ENCODE results near the gene USP36.
A peak's percentile ranks its signal among the peaks of the same experiment; 100 is the strongest.

The USP36 gene

GRCh38 chr17:78815696-78816095, 24.9 kb downstream of the USP36 start:
- no peak for DNase-seq (ENCODE audit: low read depth in 2 of 2)

- no peak for DNase-seq (ENCODE audit: low read depth in 2 of 2)
Observed at GRCh38 chr17:78812855-78813254, 27.8 kb downstream of the USP36 start.

GRCh38 chr17:78808163-78808562, 32.5 kb downstream of the USP36 start:
- no peak for DNase-seq (ENCODE audit: low read depth in 2 of 2)

GRCh38 chr17:78806451-78806850, 34.2 kb downstream of the USP36 start:
- peak in 1 of 2 donors; percentile 43 for DNase-seq (ENCODE audit: low read depth in 2 of 2)

- peak in 1 of 2 donors; percentile 46 for DNase-seq (ENCODE audit: low read depth in 2 of 2)
Observed at GRCh38 chr17:78805301-78805700, 35.3 kb downstream of the USP36 start.

- DNase-seq (ENCODE audit: low read depth in 2 of 2): no peak
Observed at GRCh38 chr17:78804777-78805176, 35.8 kb downstream of the USP36 start.

- no peak for DNase-seq (ENCODE audit: low read depth in 2 of 2)
Observed at GRCh38 chr17:78803186-78803845, 37.3 kb downstream of the USP36 start.

GRCh38 chr17:78802459-78802858, 38.2 kb downstream of the USP36 start:
- no peak for DNase-seq (ENCODE audit: low read depth in 2 of 2)

- no peak for DNase-seq (ENCODE audit: low read depth in 2 of 2)
Observed at GRCh38 chr17:78802008-78802407, 38.6 kb downstream of the USP36 start.

GRCh38 chr17:78800132-78800931, 40.3 kb downstream of the USP36 start:
- no peak for DNase-seq (ENCODE audit: low read depth in 2 of 2)

- no peak for DNase-seq (ENCODE audit: low read depth in 2 of 2)
Observed at GRCh38 chr17:78798695-78799559, 41.7 kb downstream of the USP36 start.

GRCh38 chr17:78797691-78798585, 42.7 kb downstream of the USP36 start:
- no peak for DNase-seq (ENCODE audit: low read depth in 2 of 2)

- DNase-seq (ENCODE audit: low read depth in 2 of 2): no peak
Observed at GRCh38 chr17:78797213-78797612, 43.4 kb downstream of the USP36 start.

- DNase-seq (ENCODE audit: low read depth in 2 of 2): no peak
Observed at GRCh38 chr17:78796517-78796900, 44.1 kb downstream of the USP36 start.

GRCh38 chr17:78795861-78796516, 44.6 kb downstream of the USP36 start:
- DNase-seq (ENCODE audit: low read depth in 2 of 2): no peak

- DNase-seq (ENCODE audit: low read depth in 2 of 2): no peak
Observed at GRCh38 chr17:78794864-78795640, 45.6 kb downstream of the USP36 start.

GRCh38 chr17:78794399-78794798, 46.2 kb downstream of the USP36 start:
- DNase-seq (ENCODE audit: low read depth in 2 of 2): no peak

GRCh38 chr17:78793968-78794367, 46.6 kb downstream of the USP36 start:
- no peak for DNase-seq (ENCODE audit: low read depth in 2 of 2)

- no peak for DNase-seq (ENCODE audit: low read depth in 2 of 2)
Observed at GRCh38 chr17:78793415-78793814, 47.2 kb downstream of the USP36 start.
